ENCODE measurements around the gene CEP164. TPM values are rescaled to one million over a fixed set of nuclear protein-coding genes. Genes with fewer than 3 reads are reported as not detected.

The CEP164 gene
- total and polyA plus RNA-seq, 2 of the 8 experiments (the other 6 are each of a cell fraction or from before 2014, with no cell fraction given): 8.4 to 20.8 TPM

GRCh38 chr11:117418737-117419481, 91.3 kb downstream of the CEP164 start (continued):
- TF ChIP-seq, protein P1, sequence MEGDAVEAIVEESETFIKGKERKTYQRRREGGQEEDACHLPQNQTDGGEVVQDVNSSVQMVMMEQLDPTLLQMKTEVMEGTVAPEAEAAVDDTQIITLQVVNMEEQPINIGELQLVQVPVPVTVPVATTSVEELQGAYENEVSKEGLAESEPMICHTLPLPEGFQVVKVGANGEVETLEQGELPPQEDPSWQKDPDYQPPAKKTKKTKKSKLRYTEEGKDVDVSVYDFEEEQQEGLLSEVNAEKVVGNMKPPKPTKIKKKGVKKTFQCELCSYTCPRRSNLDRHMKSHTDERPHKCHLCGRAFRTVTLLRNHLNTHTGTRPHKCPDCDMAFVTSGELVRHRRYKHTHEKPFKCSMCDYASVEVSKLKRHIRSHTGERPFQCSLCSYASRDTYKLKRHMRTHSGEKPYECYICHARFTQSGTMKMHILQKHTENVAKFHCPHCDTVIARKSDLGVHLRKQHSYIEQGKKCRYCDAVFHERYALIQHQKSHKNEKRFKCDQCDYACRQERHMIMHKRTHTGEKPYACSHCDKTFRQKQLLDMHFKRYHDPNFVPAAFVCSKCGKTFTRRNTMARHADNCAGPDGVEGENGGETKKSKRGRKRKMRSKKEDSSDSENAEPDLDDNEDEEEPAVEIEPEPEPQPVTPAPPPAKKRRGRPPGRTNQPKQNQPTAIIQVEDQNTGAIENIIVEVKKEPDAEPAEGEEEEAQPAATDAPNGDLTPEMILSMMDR (IDR thresholded peaks at IDR 0.05; ENCODE audit: control extremely low read depth in 1 of 3, insufficient read depth in 1 of 3, low read depth in 1 of 3, low read length in 3 of 3): no peak
- TF ChIP-seq EZH2 (IDR thresholded peaks at IDR 0.05; ENCODE audit: low read depth, low read length, severe bottlenecking): no peak
- TF ChIP-seq GABPA (IDR thresholded peaks at IDR 0.05; ENCODE audit: borderline replicate concordance, insufficient read depth, low read length): no peak
